Prostate gland (tissue), 2 donors: ENCODE measurements around the gene SNTA1.

Experiments
- POLR2A ChIP-seq: fragments of 450-650 bp; IDR thresholded peaks from one replicate; pipeline ENCODE4 v1.6.1; 2016; ENCODE audit warnings: antibody characterized with exemption, mild to moderate bottlenecking
- POLR2AphosphoS5 ChIP-seq: sonication (generic); formaldehyde crosslinking; IDR thresholded peaks from one replicate; pipeline ENCODE4 v1.6.1; 2017; ENCODE audit warnings: antibody characterized with exemption
- TF ChIP-seq, protein P1 (sequence below), 4 experiments: fragments of 200-600 bp in 2 of 4; fragments of 450-650 bp in 2 of 4; sonication (generic) in 2 of 4; IDR thresholded peaks; 1 replicate in 3 of 4; 2 replicates in 1 of 4; pipeline ENCODE4 v1.5.1; 2016 to 2019; ENCODE audit warnings: antibody characterized with exemption in 4 of 4, mild to moderate bottlenecking in 2 of 4, moderate library complexity in 2 of 4

DNA sequence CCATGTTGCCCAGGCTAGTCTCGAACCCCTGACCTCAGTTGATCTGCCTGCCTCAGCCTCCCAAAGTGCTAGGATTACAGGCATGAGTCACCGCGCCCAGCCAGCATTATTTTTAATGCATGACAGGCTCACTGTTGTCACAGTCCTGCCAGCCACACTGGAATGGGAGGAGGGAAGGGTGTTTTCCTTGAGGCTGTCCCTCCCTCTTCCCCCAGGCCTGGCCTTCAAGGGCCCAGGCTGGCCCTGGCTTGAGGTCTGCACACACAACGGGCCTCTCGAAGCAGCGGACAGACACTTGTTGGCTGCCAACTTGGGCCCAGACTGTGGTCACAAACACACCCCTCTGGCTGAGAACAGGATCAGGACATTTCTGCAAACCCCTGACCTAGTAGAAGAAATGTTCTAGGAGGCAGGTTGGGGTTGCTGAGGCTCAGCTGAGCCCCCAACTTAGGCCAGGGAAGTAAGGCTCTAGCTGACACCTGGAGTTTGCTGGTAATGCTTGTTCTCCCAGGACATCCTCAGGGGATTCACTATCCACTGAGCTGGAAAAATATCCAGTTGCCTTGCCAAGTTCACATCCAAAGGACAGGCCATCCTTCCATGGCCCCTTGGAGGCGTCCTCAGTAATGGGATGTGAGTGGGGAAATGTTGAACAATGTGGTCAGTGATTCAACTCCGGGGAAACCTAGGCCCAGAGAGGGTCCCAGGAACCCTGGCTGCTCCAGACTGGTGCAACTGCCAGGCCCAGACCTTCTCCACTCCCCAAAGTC is 9.9 kb downstream of the SNTA1 start:
- TF ChIP-seq POLR2AphosphoS5 (no peak), POLR2A (no peak)
- TF ChIP-seq, protein P1, sequence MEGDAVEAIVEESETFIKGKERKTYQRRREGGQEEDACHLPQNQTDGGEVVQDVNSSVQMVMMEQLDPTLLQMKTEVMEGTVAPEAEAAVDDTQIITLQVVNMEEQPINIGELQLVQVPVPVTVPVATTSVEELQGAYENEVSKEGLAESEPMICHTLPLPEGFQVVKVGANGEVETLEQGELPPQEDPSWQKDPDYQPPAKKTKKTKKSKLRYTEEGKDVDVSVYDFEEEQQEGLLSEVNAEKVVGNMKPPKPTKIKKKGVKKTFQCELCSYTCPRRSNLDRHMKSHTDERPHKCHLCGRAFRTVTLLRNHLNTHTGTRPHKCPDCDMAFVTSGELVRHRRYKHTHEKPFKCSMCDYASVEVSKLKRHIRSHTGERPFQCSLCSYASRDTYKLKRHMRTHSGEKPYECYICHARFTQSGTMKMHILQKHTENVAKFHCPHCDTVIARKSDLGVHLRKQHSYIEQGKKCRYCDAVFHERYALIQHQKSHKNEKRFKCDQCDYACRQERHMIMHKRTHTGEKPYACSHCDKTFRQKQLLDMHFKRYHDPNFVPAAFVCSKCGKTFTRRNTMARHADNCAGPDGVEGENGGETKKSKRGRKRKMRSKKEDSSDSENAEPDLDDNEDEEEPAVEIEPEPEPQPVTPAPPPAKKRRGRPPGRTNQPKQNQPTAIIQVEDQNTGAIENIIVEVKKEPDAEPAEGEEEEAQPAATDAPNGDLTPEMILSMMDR (IDR thresholded peaks at IDR 0.05): no peak
